Measurements from ENCODE around the gene NBPF12. TPM values are rescaled to one million over a fixed set of nuclear protein-coding genes. Genes with fewer than 3 reads are reported as not detected.

NBPF12 gene
- total and polyA plus RNA-seq, 8 donors = 6.0 to 217 (median 27.0) TPM

Other genes starting within 250 kb of the NBPF12 start
- 10 to 100 TPM in 4 of 5 donors, 1 to 10 TPM in 1; 8.1 to 26.3 (median 18.1) TPM for gene PRKAB2, start 234.1 kb downstream of the NBPF12 start, total RNA-seq
- 1 to 10 TPM; 6.0 to 7.5 (median 6.7) TPM for gene PRKAB2, start 234.1 kb downstream of the NBPF12 start, polyA plus RNA-seq

All from stomach (tissue), 8 donors.